SK-N-SH (cell line): Measurements from ENCODE around the gene PLEKHA6. TPM values are rescaled to one million over a fixed set of nuclear protein-coding genes. Genes with fewer than 3 reads are reported as not detected.
A peak's percentile ranks its signal among the peaks of the same experiment; 100 is the strongest.

Experiments used
- CTCF ChIA-PET: fragments of 300-600, 350-600 bp; formaldehyde crosslinking; extraction: SDS; loops from one replicate; lab custom pipeline; 2021; lab: Yijun Ruan, JAX
- POLR2A ChIA-PET: fragments of 350-600 bp; sonication (Branson Sonifier 250); formaldehyde crosslinking; extraction: SDS; loops from one replicate; lab custom pipeline; 2020; ENCODE audit warnings: antibody characterized with exemption, inconsistent platforms; lab: Yijun Ruan, JAX
- DNase-seq: peaks from one replicate; pipeline ENCODE4 v3.0.0; 2012
- H2AFZ ChIP-seq: fragments of 200-600 bp; sonication (generic); 2 replicates; pipeline ENCODE4 v1.8.1; 2016; ENCODE audit warnings: antibody characterized with exemption, mild to moderate bottlenecking, low read depth
- H3F3A ChIP-seq: fragments of 200-600 bp; sonication (generic); replicated peaks from 2 replicates; pipeline ENCODE3; 2016; ENCODE audit warnings: antibody characterized with exemption, mild to moderate bottlenecking; ENCODE audit not compliant: insufficient read depth
- H3K27ac ChIP-seq, 2 experiments: fragments of 200-500 bp in 1 of 2; fragments of 200-600 bp in 1 of 2; sonication (Bioruptor generic) in 1 of 2; sonication (generic), shearing (Covaris generic) in 1 of 2; 2 replicates each; pipeline versions ENCODE4 v1.5.1 to v1.6.1; 2014 to 2016; ENCODE audit warnings: low read depth in 2 of 2, inconsistent platforms in 1 of 2, low read length in 1 of 2, mild to moderate bottlenecking in 1 of 2, mixed read lengths in 1 of 2
- H3K27me3 ChIP-seq: fragments of 200-600 bp; sonication (generic), shearing (Covaris generic); 2 replicates; pipeline ENCODE4 v1.6.1; 2016; ENCODE audit warnings: mixed run types; ENCODE audit not compliant: insufficient read depth
- H3K36me3 ChIP-seq, 2 experiments: fragments of 200-500 bp in 1 of 2; fragments of 200-600 bp in 1 of 2; sonication (Bioruptor generic) in 1 of 2; sonication (generic) in 1 of 2; replicated peaks in 1 of 2; 2 replicates each; pipeline versions ENCODE3 to v1.5.1; 2014 to 2016; ENCODE audit warnings: low read length in 1 of 2, mild to moderate bottlenecking in 1 of 2; ENCODE audit not compliant: insufficient read depth in 2 of 2, control insufficient read depth in 1 of 2
- H3K4me1 ChIP-seq, 2 experiments: fragments of 200-500 bp in 1 of 2; fragments of 200-600 bp in 1 of 2; sonication (Bioruptor generic) in 1 of 2; sonication (generic), shearing (Covaris generic) in 1 of 2; 2 replicates each; pipeline versions ENCODE4 v1.5.1 to v1.6.1; 2014 to 2016; ENCODE audit warnings: low read depth in 1 of 2, low read length in 1 of 2, mixed run types in 1 of 2; ENCODE audit not compliant: insufficient read depth in 2 of 2, control insufficient read depth in 1 of 2
- H3K4me2 ChIP-seq: fragments of 200-600 bp; sonication (generic), shearing (Covaris generic); 2 replicates; pipeline ENCODE4 v1.6.1; 2017; ENCODE audit warnings: mixed run types
- H3K4me3 ChIP-seq, 2 experiments: fragments of 200-500 bp in 1 of 2; fragments of 200-600 bp in 1 of 2; sonication (Bioruptor generic) in 1 of 2; sonication (generic), shearing (Covaris generic) in 1 of 2; 2 replicates each; pipeline versions ENCODE4 v1.5.1 to v1.8.1; 2014 to 2016; ENCODE audit warnings: low read depth in 2 of 2, inconsistent platforms in 1 of 2, low read length in 1 of 2, mild to moderate bottlenecking in 1 of 2, mixed read lengths in 1 of 2, moderate library complexity in 1 of 2
- H3K79me2 ChIP-seq: fragments of 200-600 bp; sonication (generic); 2 replicates; pipeline ENCODE4 v1.8.1; 2017; ENCODE audit warnings: mild to moderate bottlenecking; ENCODE audit not compliant: insufficient read depth
- H3K9ac ChIP-seq: fragments of 200-600 bp; sonication (generic); 2 replicates; pipeline ENCODE4 v1.6.1; 2017; ENCODE audit warnings: mixed run types
- H3K9me2 ChIP-seq: fragments of 200-600 bp; sonication (generic); 2 replicates; pipeline ENCODE4 v1.6.1; 2017; ENCODE audit warnings: mixed run types
- H3K9me3 ChIP-seq: fragments of 200-600 bp; sonication (generic); 2 replicates; pipeline ENCODE4 v1.6.1; 2017; ENCODE audit warnings: mixed run types, mild to moderate bottlenecking, moderate library complexity
- H4K20me1 ChIP-seq: fragments of 200-600 bp; sonication (generic); 2 replicates; pipeline ENCODE4 v1.6.1; 2017; ENCODE audit warnings: mild to moderate bottlenecking, mixed run types; ENCODE audit not compliant: insufficient read depth
- GABPA ChIP-seq: IDR thresholded peaks from 2 replicates; pipeline ENCODE4 v1.4.0; 2012; ENCODE audit warnings: low read depth, mild to moderate bottlenecking
- JUND ChIP-seq: IDR thresholded peaks from 2 replicates; pipeline ENCODE4 v1.4.0; 2012
- NRF1 ChIP-seq: IDR thresholded peaks from 2 replicates; pipeline ENCODE4 v1.6.1; 2012; ENCODE audit warnings: low read depth, mild to moderate bottlenecking, low read length
- RFX5 ChIP-seq: IDR thresholded peaks from 2 replicates; pipeline ENCODE4 v1.6.1; 2012; ENCODE audit warnings: mild to moderate bottlenecking, improper control_type of control experiment, low read length
- SIN3A ChIP-seq: IDR thresholded peaks from 2 replicates; pipeline ENCODE4 v1.6.1; 2012; ENCODE audit warnings: low read depth, mild to moderate bottlenecking, low read length, moderate library complexity, borderline replicate concordance
- TAF1 ChIP-seq: IDR thresholded peaks from 2 replicates; pipeline ENCODE4 v1.6.1; 2012; ENCODE audit warnings: low read depth, mild to moderate bottlenecking, low read length, moderate library complexity, borderline replicate concordance
- TCF12 ChIP-seq: IDR thresholded peaks from 2 replicates; pipeline ENCODE4 v1.4.0; 2012
- TEAD4 ChIP-seq: IDR thresholded peaks from 2 replicates; pipeline ENCODE4 v1.4.0; 2012; ENCODE audit warnings: mild to moderate bottlenecking, borderline replicate concordance; ENCODE audit not compliant: insufficient read depth
- YY1 ChIP-seq: IDR thresholded peaks from 2 replicates; pipeline ENCODE4 v1.4.0; 2012; ENCODE audit warnings: low read depth, mild to moderate bottlenecking
- WGBS: methylation state at CpG from one replicate; pipeline ENCODE4 v1.1.6; 2017; ENCODE audit warnings: low lambda C conversion rate; 5-methylcytosine and 5-hydroxymethylcytosine counted together
- polyA plus RNA-seq, 3 experiments: library from polyadenylated mRNA; depleted of rRNA; stranded (reverse); fragments of >200 nt; gene quantifications; 2 replicates each; pipeline ENCODE4 v1.2.3, GENCODE V29; 2012
- TF ChIP-seq, protein P1 (sequence below): IDR thresholded peaks from 2 replicates; pipeline ENCODE4 v1.6.1; 2012; ENCODE audit warnings: mild to moderate bottlenecking, low read depth, low read length, moderate library complexity
- TF ChIP-seq, protein P2 (sequence below): fragments of 200-600 bp; sonication (generic); IDR thresholded peaks from 2 replicates; pipeline ENCODE4 v1.6.1; 2017; ENCODE audit warnings: antibody characterized with exemption, mild to moderate bottlenecking, moderate library complexity
- TF ChIP-seq, protein P3 (sequence below): IDR thresholded peaks from 2 replicates; pipeline ENCODE4 v1.4.0; 2012; ENCODE audit warnings: low read depth
- TF ChIP-seq, protein P4 (sequence below): IDR thresholded peaks from 2 replicates; pipeline ENCODE4 v1.4.0; 2012; ENCODE audit warnings: low read depth, borderline replicate concordance

The PLEKHA6 gene
- polyA plus RNA-seq, 1 of the 3 experiments (the other 2 are of a cell fraction): 1.2 TPM

DNA sequence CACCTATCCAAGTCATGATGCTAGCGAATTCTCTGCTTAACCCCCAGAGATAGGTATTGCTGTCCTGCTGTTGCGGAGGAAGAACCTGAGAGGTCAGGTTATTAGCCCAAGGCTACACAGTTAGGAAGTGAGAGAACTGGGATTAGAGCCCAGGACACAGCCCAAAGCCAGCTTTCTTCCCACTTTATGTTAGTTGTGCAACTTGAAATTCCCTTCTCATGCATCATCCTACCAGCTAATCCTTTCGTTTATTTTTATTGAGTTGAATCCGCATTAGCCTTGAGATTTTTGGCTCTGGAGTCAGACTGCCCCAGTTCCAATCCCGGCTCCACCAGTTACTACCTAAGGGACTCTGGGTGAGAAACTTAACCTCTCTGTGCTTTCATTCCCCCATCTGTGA lies 65.4 kb downstream of the PLEKHA6 start (continued):
- TF ChIP-seq, protein P1, sequence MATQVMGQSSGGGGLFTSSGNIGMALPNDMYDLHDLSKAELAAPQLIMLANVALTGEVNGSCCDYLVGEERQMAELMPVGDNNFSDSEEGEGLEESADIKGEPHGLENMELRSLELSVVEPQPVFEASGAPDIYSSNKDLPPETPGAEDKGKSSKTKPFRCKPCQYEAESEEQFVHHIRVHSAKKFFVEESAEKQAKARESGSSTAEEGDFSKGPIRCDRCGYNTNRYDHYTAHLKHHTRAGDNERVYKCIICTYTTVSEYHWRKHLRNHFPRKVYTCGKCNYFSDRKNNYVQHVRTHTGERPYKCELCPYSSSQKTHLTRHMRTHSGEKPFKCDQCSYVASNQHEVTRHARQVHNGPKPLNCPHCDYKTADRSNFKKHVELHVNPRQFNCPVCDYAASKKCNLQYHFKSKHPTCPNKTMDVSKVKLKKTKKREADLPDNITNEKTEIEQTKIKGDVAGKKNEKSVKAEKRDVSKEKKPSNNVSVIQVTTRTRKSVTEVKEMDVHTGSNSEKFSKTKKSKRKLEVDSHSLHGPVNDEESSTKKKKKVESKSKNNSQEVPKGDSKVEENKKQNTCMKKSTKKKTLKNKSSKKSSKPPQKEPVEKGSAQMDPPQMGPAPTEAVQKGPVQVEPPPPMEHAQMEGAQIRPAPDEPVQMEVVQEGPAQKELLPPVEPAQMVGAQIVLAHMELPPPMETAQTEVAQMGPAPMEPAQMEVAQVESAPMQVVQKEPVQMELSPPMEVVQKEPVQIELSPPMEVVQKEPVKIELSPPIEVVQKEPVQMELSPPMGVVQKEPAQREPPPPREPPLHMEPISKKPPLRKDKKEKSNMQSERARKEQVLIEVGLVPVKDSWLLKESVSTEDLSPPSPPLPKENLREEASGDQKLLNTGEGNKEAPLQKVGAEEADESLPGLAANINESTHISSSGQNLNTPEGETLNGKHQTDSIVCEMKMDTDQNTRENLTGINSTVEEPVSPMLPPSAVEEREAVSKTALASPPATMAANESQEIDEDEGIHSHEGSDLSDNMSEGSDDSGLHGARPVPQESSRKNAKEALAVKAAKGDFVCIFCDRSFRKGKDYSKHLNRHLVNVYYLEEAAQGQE: no peak
- TF ChIP-seq, protein P2, sequence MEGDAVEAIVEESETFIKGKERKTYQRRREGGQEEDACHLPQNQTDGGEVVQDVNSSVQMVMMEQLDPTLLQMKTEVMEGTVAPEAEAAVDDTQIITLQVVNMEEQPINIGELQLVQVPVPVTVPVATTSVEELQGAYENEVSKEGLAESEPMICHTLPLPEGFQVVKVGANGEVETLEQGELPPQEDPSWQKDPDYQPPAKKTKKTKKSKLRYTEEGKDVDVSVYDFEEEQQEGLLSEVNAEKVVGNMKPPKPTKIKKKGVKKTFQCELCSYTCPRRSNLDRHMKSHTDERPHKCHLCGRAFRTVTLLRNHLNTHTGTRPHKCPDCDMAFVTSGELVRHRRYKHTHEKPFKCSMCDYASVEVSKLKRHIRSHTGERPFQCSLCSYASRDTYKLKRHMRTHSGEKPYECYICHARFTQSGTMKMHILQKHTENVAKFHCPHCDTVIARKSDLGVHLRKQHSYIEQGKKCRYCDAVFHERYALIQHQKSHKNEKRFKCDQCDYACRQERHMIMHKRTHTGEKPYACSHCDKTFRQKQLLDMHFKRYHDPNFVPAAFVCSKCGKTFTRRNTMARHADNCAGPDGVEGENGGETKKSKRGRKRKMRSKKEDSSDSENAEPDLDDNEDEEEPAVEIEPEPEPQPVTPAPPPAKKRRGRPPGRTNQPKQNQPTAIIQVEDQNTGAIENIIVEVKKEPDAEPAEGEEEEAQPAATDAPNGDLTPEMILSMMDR: no peak
- TF ChIP-seq, all 33 proteins: peak for 0

DNA sequence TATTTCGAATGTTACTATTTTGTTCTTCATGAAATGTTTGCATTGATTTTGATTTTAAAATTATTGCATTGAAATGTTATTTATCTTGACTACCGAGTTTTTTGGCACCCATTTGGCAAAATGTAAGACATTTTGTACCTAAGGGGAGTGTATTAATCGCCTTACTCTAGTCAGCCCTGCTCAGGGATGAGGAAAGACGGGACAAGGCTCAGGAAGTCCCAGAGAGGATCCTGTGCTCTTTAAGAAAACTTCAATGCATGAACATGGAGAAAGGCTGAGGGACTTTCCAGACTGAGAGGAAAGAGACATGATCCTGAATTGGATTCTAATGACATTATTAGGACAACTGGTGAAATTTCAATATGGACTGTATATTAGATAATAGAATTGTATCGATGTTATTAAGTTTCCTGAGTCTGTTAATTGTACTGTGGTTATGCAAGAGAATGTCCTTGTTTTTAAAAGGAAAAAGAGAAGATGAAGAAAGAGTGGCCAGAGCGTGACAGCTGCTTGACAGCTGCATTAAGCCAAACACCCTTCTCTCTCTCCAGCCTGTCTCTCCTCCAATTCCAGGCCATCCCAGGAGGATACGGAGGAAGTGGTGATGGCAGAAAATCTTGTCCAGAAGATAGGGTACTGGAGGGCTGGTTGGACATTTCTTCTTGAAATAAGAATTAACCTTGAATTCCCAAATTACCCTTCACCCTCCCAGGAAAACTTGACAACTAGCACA lies 66.0 kb downstream of the PLEKHA6 start:
- Histone ChIP-seq H4K20me1 (no peaks in the 10 kb centered on the region), H3K27me3 (peaks cover 28% of the 10 kb centered on the region), H2AFZ (no peak overlapping the region), H3K9me2 (no peaks in the 10 kb centered on the region), H3K36me3 (no peaks in the 10 kb centered on the region), H3K9ac (no peak overlapping the region), H3K27ac (peak overlapping the region in 1 of 2 experiments; percentile 92; a peak in 2 of 4 replicates), H3K9me3 (no peaks in the 10 kb centered on the region), H3K4me3 (no peak overlapping the region), H3K79me2 (no peaks in the 10 kb centered on the region), H3F3A (no peaks in the 10 kb centered on the region), H3K4me2 (no peak overlapping the region), H3K4me1 (peaks cover 0 to 77% of the 10 kb centered on the region in 2 experiments; a peak in 2 of 4 replicates)
- WGBS: 59% methylated on average over 7 of the region's 7 CpGs
- no peak for TF ChIP-seq SIN3A
- no peak for TF ChIP-seq RFX5
- no peak for TF ChIP-seq TEAD4
- TF ChIP-seq JUND: no peak
- no peak for TF ChIP-seq NRF1
- TF ChIP-seq TAF1: no peak
- no peak for TF ChIP-seq GABPA
- TF ChIP-seq, protein P3, sequence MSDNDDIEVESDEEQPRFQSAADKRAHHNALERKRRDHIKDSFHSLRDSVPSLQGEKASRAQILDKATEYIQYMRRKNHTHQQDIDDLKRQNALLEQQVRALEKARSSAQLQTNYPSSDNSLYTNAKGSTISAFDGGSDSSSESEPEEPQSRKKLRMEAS: no peak
- TF ChIP-seq, protein P2: no peak
- TF ChIP-seq YY1: no peak
- TF ChIP-seq, protein P4, sequence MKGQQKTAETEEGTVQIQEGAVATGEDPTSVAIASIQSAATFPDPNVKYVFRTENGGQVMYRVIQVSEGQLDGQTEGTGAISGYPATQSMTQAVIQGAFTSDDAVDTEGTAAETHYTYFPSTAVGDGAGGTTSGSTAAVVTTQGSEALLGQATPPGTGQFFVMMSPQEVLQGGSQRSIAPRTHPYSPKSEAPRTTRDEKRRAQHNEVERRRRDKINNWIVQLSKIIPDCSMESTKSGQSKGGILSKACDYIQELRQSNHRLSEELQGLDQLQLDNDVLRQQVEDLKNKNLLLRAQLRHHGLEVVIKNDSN: no peak
- TF ChIP-seq TCF12: no peak
- no peak for DNase-seq
- POLR2A ChIA-PET: no interaction called here
- CTCF ChIA-PET: no interaction called here
